ENCODE measurements around the gene PRKCSH. TPM values are rescaled to one million over a fixed set of nuclear protein-coding genes. Genes with fewer than 3 reads are reported as not detected.
"Not testable (repeated sequence)": the region's sequence is repeated elsewhere in the genome, so short reads cannot be mapped to it uniquely, and the experiment has no call there.

PRKCSH gene
- total RNA-seq, 1 donor from 2014 or later = 208 TPM

GRCh38 chr19:11461453-11461852, 26.0 kb downstream of the PRKCSH start:
- intact Hi-C loops (cut with DNase I) = no loop called here
- Histone ChIP-seq H3K27ac (no peak overlapping the region), H3K36me3 (no peaks in the 10 kb centered on the region), H3K27me3 (no peaks in the 10 kb centered on the region), H3K4me3 (no peak overlapping the region), H3K9me3 (no peaks in the 10 kb centered on the region), H3K4me1 (no peaks in the 10 kb centered on the region)
- no peak for TF ChIP-seq CTCF (IDR thresholded peaks at IDR 0.05)
- DNase-seq (ENCODE audit: low spot score in 2 of 2) = no peak

GRCh38 chr19:11463391-11463790, 28.0 kb downstream of the PRKCSH start:
- TF ChIP-seq CTCF (IDR thresholded peaks at IDR 0.05) = no peak
- intact Hi-C loops (cut with DNase I) = no loop called here
- no peak overlapping the region for H3K4me3 ChIP-seq

GRCh38 chr19:11464333-11465265, 29.2 kb downstream of the PRKCSH start:
- intact Hi-C loops (cut with DNase I) = no loop called here

More at GRCh38 chr19:11463391-11463790, 28.0 kb downstream of the PRKCSH start:
- H3K9me3 ChIP-seq = no peaks in the 10 kb centered on the region
- no peaks in the 10 kb centered on the region for H3K27me3 ChIP-seq
- no peaks in the 10 kb centered on the region for H3K4me1 ChIP-seq
- no peak for DNase-seq (ENCODE audit: low spot score in 2 of 2)
- no peak overlapping the region for H3K27ac ChIP-seq
- no peaks in the 10 kb centered on the region for H3K36me3 ChIP-seq

GRCh38 chr19:11465600-11465999, 30.2 kb downstream of the PRKCSH start:
- Histone ChIP-seq H3K4me1 (no peaks in the 10 kb centered on the region), H3K27ac (no peak overlapping the region), H3K4me3 (no peak overlapping the region), H3K9me3 (no peaks in the 10 kb centered on the region), H3K36me3 (no peaks in the 10 kb centered on the region), H3K27me3 (no peaks in the 10 kb centered on the region)
- intact Hi-C loops (cut with DNase I) = no loop called here
- TF ChIP-seq CTCF (IDR thresholded peaks at IDR 0.05) = no peak
- DNase-seq (ENCODE audit: low spot score in 2 of 2) = no peak

More at GRCh38 chr19:11464333-11465265, 29.2 kb downstream of the PRKCSH start:
- Histone ChIP-seq H3K4me3 (no peak overlapping the region), H3K9me3 (no peaks in the 10 kb centered on the region), H3K27ac (no peak overlapping the region), H3K4me1 (no peaks in the 10 kb centered on the region), H3K36me3 (no peaks in the 10 kb centered on the region), H3K27me3 (no peaks in the 10 kb centered on the region)
- DNase-seq (ENCODE audit: low spot score in 2 of 2) = no peak
- no peak for TF ChIP-seq CTCF (IDR thresholded peaks at IDR 0.05)

- H3K27me3 ChIP-seq; H3K4me3 ChIP-seq; H3K36me3 ChIP-seq; DNase-seq (ENCODE audit: low spot score in 2 of 2); H3K4me1 ChIP-seq; H3K27ac ChIP-seq; H3K9me3 ChIP-seq; intact Hi-C loops (cut with DNase I): not testable (repeated sequence)
Measured at GRCh38 chr19:11468266-11468845, 32.9 kb downstream of the PRKCSH start.

GRCh38 chr19:11473725-11474124, 38.3 kb downstream of the PRKCSH start:
- no peak for TF ChIP-seq CTCF (IDR thresholded peaks at IDR 0.05)
- Histone ChIP-seq H3K9me3 (no peaks in the 10 kb centered on the region), H3K4me3 (no peak overlapping the region), H3K36me3 (no peaks in the 10 kb centered on the region), H3K4me1 (no peaks in the 10 kb centered on the region), H3K27ac (no peak overlapping the region), H3K27me3 (no peaks in the 10 kb centered on the region)
- intact Hi-C loops (cut with DNase I) = no loop called here
- DNase-seq (ENCODE audit: low spot score in 2 of 2) = no peak

- intact Hi-C loops (cut with DNase I); H3K9me3 ChIP-seq: not testable (repeated sequence)
- H3K27me3 ChIP-seq = peaks cover 13% of the 10 kb centered on the region
Measured at GRCh38 chr19:11475343-11475742, 39.9 kb downstream of the PRKCSH start.

More at GRCh38 chr19:11475343-11475742, 39.9 kb downstream of the PRKCSH start:
- H3K4me1 ChIP-seq; H3K27ac ChIP-seq; DNase-seq (ENCODE audit: low spot score in 2 of 2); H3K36me3 ChIP-seq; H3K4me3 ChIP-seq: not testable (repeated sequence)

All from ascending aorta (tissue), 2 donors.